Amniotic stem cell (primary cell): ENCODE results near the gene CREG1.

Source experiments
- DNase-seq: peaks from one replicate; lab custom pipeline; 2025; lab: John Stamatoyannopoulos, UW

The CREG1 gene

GRCh38 chr1:167507719-167508118 is 45.8 kb downstream of the CREG1 start:
- no peak for DNase-seq

GRCh38 chr1:167504467-167504827 is 49.1 kb downstream of the CREG1 start:
- no peak for DNase-seq

- no peak for DNase-seq
Observed at GRCh38 chr1:167503626-167504466, 49.7 kb downstream of the CREG1 start.

GRCh38 chr1:167502719-167503462 is 50.7 kb downstream of the CREG1 start:
- no peak for DNase-seq

GRCh38 chr1:167502192-167502551 is 51.4 kb downstream of the CREG1 start:
- no peak for DNase-seq

- DNase-seq, result no peak
Observed at GRCh38 chr1:167501515-167502191, 51.9 kb downstream of the CREG1 start.

GRCh38 chr1:167500283-167500860 is 53.2 kb downstream of the CREG1 start:
- no peak for DNase-seq

- no peak for DNase-seq
Observed at GRCh38 chr1:167499664-167500101, 53.9 kb downstream of the CREG1 start.

GRCh38 chr1:167499106-167499505 is 54.5 kb downstream of the CREG1 start:
- DNase-seq, result no peak

GRCh38 chr1:167496797-167497619 is 56.6 kb downstream of the CREG1 start:
- DNase-seq, result no peak

- no peak for DNase-seq
Observed at GRCh38 chr1:167493372-167493771, 60.2 kb downstream of the CREG1 start.

- no peak for DNase-seq
Observed at GRCh38 chr1:167492481-167492910, 61.1 kb downstream of the CREG1 start.

- DNase-seq, result no peak
Observed at GRCh38 chr1:167491586-167492461, 61.7 kb downstream of the CREG1 start.
